Aorta (tissue), 5 donors: ENCODE results near the gene PHLDA3. TPM values are rescaled to one million over a fixed set of nuclear protein-coding genes. Genes with fewer than 3 reads are reported as not detected.

Experiments
- ATAC-seq: fragments of 200-7000 bp; cut with Tn5 transposase; one replicate; pipeline ENCODE4 v1.9.1; 2022; ENCODE audit warnings: moderate library complexity; ENCODE audit not compliant: low FRiP score
- DNase-seq, 2 donors: peaks; one replicate each; pipeline ENCODE4 v3.0.0-alpha.2; 2020
- H3K27ac ChIP-seq, 2 donors: one replicate each; pipeline ENCODE4 v1.5.1; 2013; ENCODE audit warnings: low read length in 2 of 2, mild to moderate bottlenecking in 2 of 2, moderate library complexity in 2 of 2, control low read depth in 1 of 2, inconsistent platforms in 1 of 2, low read depth in 1 of 2
- H3K27me3 ChIP-seq, 2 donors: one replicate each; pipeline ENCODE4 v1.6.1; 2013; ENCODE audit warnings: control low read depth in 1 of 2, low read length in 1 of 2, mild to moderate bottlenecking in 1 of 2, moderate library complexity in 1 of 2; ENCODE audit not compliant: insufficient read depth in 2 of 2, control insufficient read depth in 1 of 2
- H3K36me3 ChIP-seq, 2 donors: one replicate each; pipeline ENCODE4 v1.6.1; 2013; ENCODE audit warnings: control low read depth in 1 of 2, low read length in 1 of 2, mild to moderate bottlenecking in 1 of 2; ENCODE audit not compliant: insufficient read depth in 2 of 2, control insufficient read depth in 1 of 2
- H3K4me1 ChIP-seq, 2 donors: one replicate each; pipeline ENCODE4 v1.6.1; 2013; ENCODE audit warnings: low read length in 2 of 2, control low read depth in 1 of 2, mild to moderate bottlenecking in 1 of 2, moderate library complexity in 1 of 2; ENCODE audit not compliant: insufficient read depth in 2 of 2, control insufficient read depth in 1 of 2
- H3K4me3 ChIP-seq, 2 donors: one replicate each; pipeline ENCODE4 v1.5.1; 2013; ENCODE audit warnings: low read length in 2 of 2, control low read depth in 1 of 2, mild to moderate bottlenecking in 1 of 2
- H3K9me3 ChIP-seq: one replicate; pipeline ENCODE4 v1.6.1; 2013; ENCODE audit warnings: mild to moderate bottlenecking, low read length; ENCODE audit not compliant: control insufficient read depth
- WGBS, 2 donors: extraction: QIAGEN DNeasy Blood & Tissue Kit; methylation state at CpG; one replicate each; pipeline ENCODE4 v1.1.7; 2013; 5-methylcytosine and 5-hydroxymethylcytosine counted together
- intact Hi-C, 2 donors: fragments of 100-400 bp; cut with DNase I; formaldehyde crosslinking; loops; one replicate each; pipeline versions ENCODE4 v1.14.2 to v1.15.0; 2022
- polyA plus RNA-seq, 2 donors: library from polyadenylated mRNA; stranded (reverse); fragments of 200-250 nt; gene quantifications; one replicate each; pipeline ENCODE4 v1.2.3, GENCODE V29; 2013
- total RNA-seq, 2 donors: library from RNA; stranded (reverse); fragmentation: NEBNext Ultra II Directional; extraction: Animal tissue kit (Norgen Biotek cat#: 25700); gene quantifications; one replicate each; pipeline ENCODE4 v1.2.1, GENCODE V29; 2021
- donor health status: healthy with polysubstance abuse.
- donor health status: Bipolar disorder and iron deficiency.
- donor health status: DM: no; HTN: no; CAD: no.
- donor health status: DM: no; HTN: no; CAD: no.
- donor health status: DM: yes; HTN: yes; CAD: no.

Gene PHLDA3
- total and polyA plus RNA-seq, 4 donors: 33.7 to 71.6 (median 56.1) TPM

- Histone ChIP-seq H3K9me3 (no peaks in the 10 kb centered on the region), H3K27ac (no peak overlapping the region)
- intact Hi-C loops: no loop called here
These were observed 25.2 kb downstream of the PHLDA3 start for GRCh38 chr1:201443747-201444146.

DNA sequence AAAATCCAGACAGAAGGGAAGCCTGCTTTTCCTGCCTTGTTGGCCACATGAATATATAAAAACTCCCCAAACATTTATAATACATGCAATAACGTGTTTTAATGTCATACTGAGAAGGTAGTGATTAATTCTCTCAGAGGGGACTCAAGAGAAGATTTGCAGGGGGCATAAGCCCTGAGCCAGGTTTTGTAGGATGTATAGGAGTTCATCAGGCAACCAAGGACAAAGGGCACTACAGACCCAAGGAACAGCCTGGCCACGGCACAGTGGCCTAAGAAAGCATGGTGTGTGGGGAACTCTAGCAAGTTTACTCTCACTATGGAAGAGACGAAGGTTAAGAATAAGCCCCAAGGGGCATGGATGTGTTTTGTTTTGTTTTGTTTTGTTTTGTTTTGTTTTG is 32.0 kb downstream of the PHLDA3 start:
- peaks cover 0 to 2% of the 10 kb centered on the region in 2 donors for H3K4me1 ChIP-seq
- no peaks in the 10 kb centered on the region for H3K9me3 ChIP-seq
- intact Hi-C loops: no loop called here
- DNase-seq (no peak), ATAC-seq (no peak)
- no peak overlapping the region for H3K27ac ChIP-seq
- H3K27me3 ChIP-seq: no peaks in the 10 kb centered on the region
- no peak overlapping the region for H3K4me3 ChIP-seq
- WGBS, 2 donors: 71 to 81% methylated on average over 3 of the region's 3 CpGs
- H3K36me3 ChIP-seq: no peaks in the 10 kb centered on the region

More at GRCh38 chr1:201443747-201444146, 25.2 kb downstream of the PHLDA3 start:
- peak; percentile 6 for ATAC-seq
- Histone ChIP-seq H3K36me3 (no peaks in the 10 kb centered on the region), H3K27me3 (no peaks in the 10 kb centered on the region), H3K4me3 (no peak overlapping the region), H3K4me1 (no peaks in the 10 kb centered on the region)
- 95% methylated on average over 7 of the region's 7 CpGs for WGBS, 2 donors
- DNase-seq: peak; percentile 37 to 59

DNA sequence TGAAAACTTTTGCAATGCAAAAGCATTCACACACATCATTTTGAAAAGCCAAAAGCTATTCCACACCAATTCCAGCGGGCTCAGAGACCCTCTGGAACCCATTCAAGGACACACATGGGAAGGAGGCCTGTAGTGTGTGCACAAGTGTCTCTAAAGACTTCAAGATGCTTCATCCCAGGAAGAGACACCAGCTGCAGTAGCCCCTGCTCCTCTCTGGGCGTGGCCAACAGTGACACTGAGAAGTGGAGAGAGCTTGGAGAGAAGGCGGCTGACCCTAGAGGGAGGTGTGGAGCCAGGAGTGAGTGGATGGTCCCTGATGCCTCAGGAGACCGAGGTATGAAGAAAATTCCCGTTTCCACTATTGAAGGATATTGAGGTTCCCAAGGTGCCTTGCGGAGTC is 32.6 kb downstream of the PHLDA3 start:
- DNase-seq (no peak), ATAC-seq (no peak)
- intact Hi-C loops: no loop called here
- Histone ChIP-seq H3K9me3 (no peaks in the 10 kb centered on the region), H3K4me3 (no peak overlapping the region), H3K27me3 (no peaks in the 10 kb centered on the region), H3K27ac (no peak overlapping the region), H3K4me1 (peaks cover 0 to 2% of the 10 kb centered on the region in 2 donors), H3K36me3 (no peaks in the 10 kb centered on the region)
- 68 to 70% methylated on average over 6 of the region's 6 CpGs for WGBS, 2 donors

- no peak for ATAC-seq
- intact Hi-C loops: no loop called here
- 93 to 97% methylated on average over 3 of the region's 3 CpGs for WGBS, 2 donors
- Histone ChIP-seq H3K4me1 (peaks cover 0 to 2% of the 10 kb centered on the region in 2 donors), H3K27me3 (no peaks in the 10 kb centered on the region), H3K36me3 (no peaks in the 10 kb centered on the region), H3K27ac (no peak overlapping the region), H3K4me3 (no peak overlapping the region), H3K9me3 (no peaks in the 10 kb centered on the region)
- DNase-seq: no peak
These were observed 34.7 kb downstream of the PHLDA3 start for GRCh38 chr1:201434266-201434665.

DNA sequence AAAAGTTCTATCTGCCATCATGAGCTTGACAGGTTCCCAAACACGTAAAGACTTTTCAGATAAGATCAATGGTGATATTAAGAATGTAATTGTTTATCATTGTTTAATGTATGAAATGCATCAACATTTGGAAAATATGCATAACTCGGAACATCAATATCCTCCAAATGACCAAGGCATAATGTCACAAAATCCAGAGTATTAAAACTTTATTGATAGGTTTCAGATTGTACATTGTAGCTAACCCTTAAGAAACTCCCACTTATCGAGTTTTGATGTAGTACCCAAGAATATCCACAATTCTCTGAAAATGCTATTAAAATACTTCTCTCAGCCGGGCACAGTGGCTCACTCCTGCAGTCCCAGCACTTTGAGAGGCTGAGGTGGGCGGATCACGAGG is 35.4 kb downstream of the PHLDA3 start:
- intact Hi-C loops: no loop called here

GRCh38 chr1:201430776-201431175 is 38.2 kb downstream of the PHLDA3 start:
- Histone ChIP-seq H3K4me3 (no peak overlapping the region), H3K27me3 (no peaks in the 10 kb centered on the region), H3K36me3 (no peaks in the 10 kb centered on the region), H3K9me3 (no peaks in the 10 kb centered on the region), H3K27ac (no peak overlapping the region), H3K4me1 (no peaks in the 10 kb centered on the region)
- DNase-seq (no peak), ATAC-seq (no peak)
- intact Hi-C loops: no loop called here
- 83 to 92% methylated on average over 4 of the region's 4 CpGs for WGBS, 2 donors

More for the DNA sequence above, 35.4 kb downstream of the PHLDA3 start:
- ATAC-seq (no peak), DNase-seq (no peak)
- H3K36me3 ChIP-seq: no peaks in the 10 kb centered on the region
- H3K27me3 ChIP-seq: no peaks in the 10 kb centered on the region
- no peak overlapping the region for H3K4me3 ChIP-seq
- no peaks in the 10 kb centered on the region for H3K9me3 ChIP-seq
- 63 to 65% methylated on average over 6 of the region's 6 CpGs for WGBS, 2 donors
- H3K27ac ChIP-seq: no peak overlapping the region
- peaks cover 0 to 2% of the 10 kb centered on the region in 2 donors for H3K4me1 ChIP-seq

- 94% methylated on average over 17 to 18 of the region's 18 CpGs for WGBS, 2 donors
- no peak overlapping the region for H3K27ac ChIP-seq
- no peak overlapping the region for H3K4me3 ChIP-seq
- H3K9me3 ChIP-seq: no peaks in the 10 kb centered on the region
- no peak for ATAC-seq
- no peaks in the 10 kb centered on the region for H3K27me3 ChIP-seq
- intact Hi-C loops: no loop called here
- peak in 1 of 2 donors; percentile 24 for DNase-seq
- no peaks in the 10 kb centered on the region for H3K4me1 ChIP-seq
- H3K36me3 ChIP-seq: no peaks in the 10 kb centered on the region
These were observed 39.1 kb downstream of the PHLDA3 start for GRCh38 chr1:201429736-201430501.

GRCh38 chr1:201427963-201428362 is 41.0 kb downstream of the PHLDA3 start:
- H3K9me3 ChIP-seq: no peaks in the 10 kb centered on the region
- intact Hi-C loops: no loop called here
- no peak overlapping the region for H3K4me3 ChIP-seq
- H3K4me1 ChIP-seq: no peaks in the 10 kb centered on the region
- ATAC-seq: no peak
- WGBS, 2 donors: 86 to 89% methylated on average over 5 to 6 of the region's 6 CpGs
- H3K27ac ChIP-seq: no peak overlapping the region
- peak in 1 of 2 donors; percentile 18 for DNase-seq
- H3K36me3 ChIP-seq: no peaks in the 10 kb centered on the region
- H3K27me3 ChIP-seq: no peaks in the 10 kb centered on the region
